NCI-H1417 treated with DMSO at 0.1 percent for 48 hours (cell line): ENCODE measurements around the gene OBSCN.
"Not testable (repeated sequence)": the region's sequence is repeated elsewhere in the genome, so short reads cannot be mapped to it uniquely, and the experiment has no call there.

Source experiments
- DNase-seq: peaks from one replicate; lab custom pipeline; 2025; lab: John Stamatoyannopoulos, UW

Gene OBSCN

GRCh38 chr1:228228601-228229074 is 20.8 kb downstream of the OBSCN start:
- no peak for DNase-seq

- no peak for DNase-seq
These were observed 23.3 kb downstream of the OBSCN start for GRCh38 chr1:228231189-228231588.

- no peak for DNase-seq
These were observed 25.3 kb downstream of the OBSCN start for GRCh38 chr1:228233136-228233535.

- DNase-seq = no peak
These were observed 27.1 kb downstream of the OBSCN start for GRCh38 chr1:228234921-228235320.

- no peak for DNase-seq
These were observed 28.9 kb downstream of the OBSCN start for GRCh38 chr1:228236744-228237143.

- DNase-seq = no peak
These were observed 30.2 kb downstream of the OBSCN start for GRCh38 chr1:228238007-228238406.

GRCh38 chr1:228238461-228238860 is 30.6 kb downstream of the OBSCN start:
- DNase-seq = no peak

- DNase-seq = no peak
These were observed 32.8 kb downstream of the OBSCN start for GRCh38 chr1:228240411-228241240.

GRCh38 chr1:228241259-228241658 is 33.4 kb downstream of the OBSCN start:
- DNase-seq = no peak

- DNase-seq = no peak
These were observed 34.6 kb downstream of the OBSCN start for GRCh38 chr1:228242409-228242808.

- DNase-seq = no peak
These were observed 35.2 kb downstream of the OBSCN start for GRCh38 chr1:228243093-228243492.

GRCh38 chr1:228243989-228244388 is 36.1 kb downstream of the OBSCN start:
- DNase-seq = not testable (repeated sequence)

- no peak for DNase-seq
These were observed 37.3 kb downstream of the OBSCN start for GRCh38 chr1:228245111-228245510.

- DNase-seq = no peak
These were observed 38.5 kb downstream of the OBSCN start for GRCh38 chr1:228246216-228246900.

GRCh38 chr1:228249513-228250305 is 41.9 kb downstream of the OBSCN start:
- DNase-seq = no peak

- not testable (repeated sequence) for DNase-seq
These were observed 44.6 kb downstream of the OBSCN start for GRCh38 chr1:228252476-228252875.

- DNase-seq = no peak
These were observed 49.0 kb downstream of the OBSCN start for GRCh38 chr1:228256626-228257375.

GRCh38 chr1:228258486-228258885 is 50.6 kb downstream of the OBSCN start:
- no peak for DNase-seq

- DNase-seq = no peak
These were observed 51.6 kb downstream of the OBSCN start for GRCh38 chr1:228259368-228259894.

- no peak for DNase-seq
These were observed 52.1 kb downstream of the OBSCN start for GRCh38 chr1:228259951-228260350.

GRCh38 chr1:228261706-228262105 is 53.9 kb downstream of the OBSCN start:
- DNase-seq = no peak
